Kidney epithelial cell (primary cell): Measurements from ENCODE around the gene TOR2A. TPM values are rescaled to one million over a fixed set of nuclear protein-coding genes. Genes with fewer than 3 reads are reported as not detected.
A peak's percentile ranks its signal among the peaks of the same experiment; 100 is the strongest.

Source experiments
- DNase-seq: peaks from one replicate; pipeline ENCODE4 v3.0.0-alpha.2; 2010; ENCODE audit warnings: low read depth
- H3K27me3 ChIP-seq: 2 replicates; pipeline ENCODE4 v1.6.0; 2011; ENCODE audit warnings: low read length; ENCODE audit not compliant: control insufficient read depth, insufficient read depth
- H3K36me3 ChIP-seq: 2 replicates; pipeline ENCODE4 v1.5.1; 2011; ENCODE audit warnings: low read length; ENCODE audit not compliant: control insufficient read depth, insufficient read depth
- H3K4me3 ChIP-seq: 2 replicates; pipeline ENCODE4 v1.5.1; 2011; ENCODE audit warnings: low read depth, mild to moderate bottlenecking, control low read depth, low read length
- CTCF ChIP-seq: IDR thresholded peaks from 2 replicates; pipeline ENCODE4 v1.5.1; 2011; ENCODE audit warnings: mild to moderate bottlenecking, moderate library complexity, low read length, control low read depth, inconsistent platforms; ENCODE audit not compliant: insufficient read depth, poor library complexity, severe bottlenecking
- total RNA-seq: library from RNA; depleted of rRNA; stranded (reverse); fragments of >200 nt; gene quantifications from 2 replicates; pipeline ENCODE4 v1.2.3, GENCODE V29; 2015

TOR2A gene
- total RNA-seq, 1 donor from 2014 or later: 13.4 TPM

GRCh38 chr9:127716412-127716811 is 18.7 kb downstream of the TOR2A start:
- Histone ChIP-seq H3K27me3 (no peaks in the 10 kb centered on the region), H3K36me3 (no peaks in the 10 kb centered on the region), H3K4me3 (no peak overlapping the region)
- no peak for TF ChIP-seq CTCF
- no peak for DNase-seq

- no peak for TF ChIP-seq CTCF
- no peaks in the 10 kb centered on the region for H3K36me3 ChIP-seq
Observed at GRCh38 chr9:127715470-127716337, 19.4 kb downstream of the TOR2A start, which contains the start of the genes PTRH1 and TTC16. PTRH1 (minus strand) TSS chr9:127715663; CDS start chr9:127715639, 24 bp downstream. TTC16 (plus strand) TSS chr9:127716079; CDS start chr9:127716146, 67 bp downstream.

GRCh38 chr9:127714951-127715469 is 20.1 kb downstream of the TOR2A start:
- TF ChIP-seq CTCF: no peak
- Histone ChIP-seq H3K27me3 (no peaks in the 10 kb centered on the region), H3K36me3 (no peaks in the 10 kb centered on the region), H3K4me3 (peak overlapping the region; percentile 60)
- DNase-seq: no peak

More at GRCh38 chr9:127715470-127716337, 19.4 kb downstream of the TOR2A start, which contains the start of the genes PTRH1 and TTC16:
- no peaks in the 10 kb centered on the region for H3K27me3 ChIP-seq
- DNase-seq: peak; percentile 75
- H3K4me3 ChIP-seq: peak within 1 kb of the TSS; percentile 60

- TF ChIP-seq CTCF: no peak
- Histone ChIP-seq H3K27me3 (no peaks in the 10 kb centered on the region), H3K36me3 (no peaks in the 10 kb centered on the region), H3K4me3 (peak overlapping the region; percentile 60)
- DNase-seq: no peak
Observed at GRCh38 chr9:127714020-127714750, 20.9 kb downstream of the TOR2A start.

GRCh38 chr9:127712867-127713266 is 22.2 kb downstream of the TOR2A start:
- no peak for TF ChIP-seq CTCF
- no peaks in the 10 kb centered on the region for H3K36me3 ChIP-seq
- no peak for DNase-seq
- no peak overlapping the region for H3K4me3 ChIP-seq
- no peaks in the 10 kb centered on the region for H3K27me3 ChIP-seq
